IMR-90 (cell line): ENCODE data around the gene MZB1. TPM values are rescaled to one million over a fixed set of nuclear protein-coding genes. Genes with fewer than 3 reads are reported as not detected.

Experiments
- ATAC-seq: fragments of 200-7000 bp; cut with Tn5 transposase; 2 replicates; pipeline ENCODE4 v1.9.1; 2020; ENCODE audit warnings: low read depth, mild to moderate bottlenecking, moderate library complexity
- BruUV-seq: library from RNA; stranded (reverse); fragments of 400-500 nt; replicated peaks from 2 replicates; lab custom pipeline; 2021; lab: Mats Ljungman, UMichigan
- CTCF ChIA-PET: fragments of 300-600 bp; formaldehyde crosslinking; extraction: SDS; loops from one replicate; lab custom pipeline; 2021; ENCODE audit warnings: antibody characterized with exemption; lab: Yijun Ruan, JAX
- POLR2A ChIA-PET: fragments of 300-600 bp; sonication (Branson Sonifier 250); formaldehyde crosslinking; loops from one replicate; lab custom pipeline; 2022; ENCODE audit warnings: antibody characterized with exemption; ENCODE audit not compliant: unreplicated experiment; lab: Charles Lee
- DNase-seq: peaks from one replicate; pipeline ENCODE4 v3.0.0; 2013
- H2AFZ ChIP-seq: replicated peaks from 2 replicates; pipeline ENCODE3; 2013; ENCODE audit warnings: low read length, mild to moderate bottlenecking; ENCODE audit not compliant: poor library complexity
- H2AK5ac ChIP-seq: 2 replicates; pipeline ENCODE4 v1.6.1; 2013; ENCODE audit warnings: low read depth, low read length, inconsistent platforms
- H2AK9ac ChIP-seq: replicated peaks from 2 replicates; pipeline ENCODE3; 2013; ENCODE audit warnings: mild to moderate bottlenecking, low read depth, low read length, moderate library complexity; ENCODE audit not compliant: poor library complexity
- H2BK120ac ChIP-seq: 2 replicates; pipeline ENCODE4 v1.6.1; 2013; ENCODE audit warnings: low read depth, low read length, inconsistent platforms
- H2BK15ac ChIP-seq: 3 replicates; pipeline ENCODE4 v1.6.1; 2013; ENCODE audit warnings: low read depth, low read length, inconsistent platforms
- H2BK20ac ChIP-seq: 2 replicates; pipeline ENCODE4 v1.6.1; 2013; ENCODE audit warnings: low read depth, mild to moderate bottlenecking, inconsistent platforms, low read length, moderate library complexity
- H2BK5ac ChIP-seq: 2 replicates; pipeline ENCODE4 v1.6.1; 2013; ENCODE audit warnings: mild to moderate bottlenecking, low read depth, low read length, inconsistent platforms; ENCODE audit not compliant: poor library complexity, severe bottlenecking
- H3K14ac ChIP-seq: replicated peaks from 2 replicates; pipeline ENCODE4 v1.6.1; 2013; ENCODE audit warnings: low read depth, low read length, inconsistent platforms
- H3K18ac ChIP-seq: 2 replicates; pipeline ENCODE4 v1.6.1; 2013; ENCODE audit warnings: low read depth, low read length, control low read depth
- H3K23ac ChIP-seq: 2 replicates; pipeline ENCODE4 v1.6.1; 2013; ENCODE audit warnings: low read depth, low read length, inconsistent platforms
- H3K27ac ChIP-seq: 2 replicates; pipeline ENCODE4 v1.5.1; 2013; ENCODE audit warnings: mild to moderate bottlenecking, control low read depth, low read length; ENCODE audit not compliant: insufficient read depth
- H3K27me3 ChIP-seq: 2 replicates; pipeline ENCODE4 v1.6.1; 2013; ENCODE audit warnings: low read length; ENCODE audit not compliant: control insufficient read depth, insufficient read depth
- H3K36me3 ChIP-seq: 2 replicates; pipeline ENCODE4 v1.6.1; 2013; ENCODE audit warnings: low read length, mixed read lengths; ENCODE audit not compliant: control insufficient read depth, insufficient read depth
- H3K4ac ChIP-seq: 2 replicates; pipeline ENCODE4 v1.6.1; 2013; ENCODE audit warnings: low read depth, low read length, inconsistent platforms
- H3K4me1 ChIP-seq: 2 replicates; pipeline ENCODE4 v1.6.1; 2013; ENCODE audit warnings: low read length, mixed read lengths; ENCODE audit not compliant: control insufficient read depth, insufficient read depth
- H3K4me2 ChIP-seq: 2 replicates; pipeline ENCODE4 v1.6.1; 2013; ENCODE audit warnings: low read depth, mild to moderate bottlenecking, control low read depth, low read length, moderate library complexity
- H3K4me3 ChIP-seq: 2 replicates; pipeline ENCODE4 v1.5.1; 2013; ENCODE audit warnings: low read depth, mild to moderate bottlenecking, control low read depth, low read length, moderate library complexity; ENCODE audit not compliant: insufficient read depth
- H3K56ac ChIP-seq: 2 replicates; pipeline ENCODE4 v1.6.1; 2013; ENCODE audit warnings: low read length, inconsistent platforms; ENCODE audit not compliant: insufficient read depth; ENCODE audit errors: extremely low read depth
- H3K79me1 ChIP-seq, 2 experiments: 2 replicates each; pipeline ENCODE4 v1.6.1; 2013; ENCODE audit warnings: low read length in 2 of 2, inconsistent platforms in 1 of 2, low read depth in 1 of 2
- H3K9ac ChIP-seq: 2 replicates; pipeline ENCODE4 v1.6.1; 2013; ENCODE audit warnings: low read depth, low read length, control low read depth
- H3K9me1 ChIP-seq: 2 replicates; pipeline ENCODE4 v1.6.1; 2013; ENCODE audit warnings: low read length, inconsistent platforms; ENCODE audit not compliant: insufficient read depth
- H3K9me3 ChIP-seq: 2 replicates; pipeline ENCODE4 v1.6.1; 2013; ENCODE audit warnings: low read length; ENCODE audit not compliant: control insufficient read depth, insufficient read depth
- H4K20me1 ChIP-seq: 2 replicates; pipeline ENCODE4 v1.6.1; 2013; ENCODE audit warnings: low read length, inconsistent platforms; ENCODE audit not compliant: insufficient read depth
- H4K5ac ChIP-seq: 2 replicates; pipeline ENCODE4 v1.6.1; 2013; ENCODE audit warnings: mild to moderate bottlenecking, low read depth, low read length, control low read depth
- H4K8ac ChIP-seq, 2 experiments: 2 replicates each; pipeline ENCODE4 v1.6.1; 2013; ENCODE audit warnings: low read depth in 2 of 2, low read length in 2 of 2, control low read depth in 1 of 2, inconsistent platforms in 1 of 2
- H4K91ac ChIP-seq: 2 replicates; pipeline ENCODE4 v1.6.1; 2013; ENCODE audit warnings: low read depth, low read length, inconsistent platforms; ENCODE audit not compliant: insufficient read depth
- BHLHE40 ChIP-seq: fragments of 150-350 bp; IDR thresholded peaks from 2 replicates; pipeline ENCODE4 v1.6.1; 2016; ENCODE audit warnings: mild to moderate bottlenecking, low read depth, low read length
- CEBPB ChIP-seq: IDR thresholded peaks from 2 replicates; pipeline ENCODE4 v1.6.1; 2012; ENCODE audit warnings: low read depth, low read length, improper control_type of control experiment
- CHD1 ChIP-seq: IDR thresholded peaks from 2 replicates; pipeline ENCODE4 v1.6.1; 2012; ENCODE audit warnings: low read depth, low read length, improper control_type of control experiment
- CTCF ChIP-seq: conservative IDR thresholded peaks from 2 replicates; pipeline ENCODE4 v1.5.1; 2012; ENCODE audit warnings: mild to moderate bottlenecking, low read depth, low read length, improper control_type of control experiment
- ELK1 ChIP-seq: fragments of 150-350 bp; IDR thresholded peaks from 2 replicates; pipeline ENCODE4 v1.6.1; 2016; ENCODE audit warnings: low read depth, mild to moderate bottlenecking, low read length, moderate library complexity, borderline replicate concordance
- FOS ChIP-seq: fragments of 150-350 bp; IDR thresholded peaks from 2 replicates; pipeline ENCODE4 v1.6.1; 2016; ENCODE audit warnings: low read depth, low read length
- MAFK ChIP-seq: IDR thresholded peaks from 2 replicates; pipeline ENCODE4 v1.6.1; 2012; ENCODE audit warnings: low read depth, low read length, improper control_type of control experiment
- MAZ ChIP-seq: IDR thresholded peaks from 2 replicates; pipeline ENCODE4 v1.6.1; 2012; ENCODE audit warnings: low read depth, mild to moderate bottlenecking, low read length, improper control_type of control experiment, moderate library complexity, borderline replicate concordance
- MXI1 ChIP-seq: IDR thresholded peaks from 2 replicates; pipeline ENCODE4 v1.6.1; 2012; ENCODE audit warnings: low read depth, mild to moderate bottlenecking, low read length, moderate library complexity, borderline replicate concordance
- NFE2L2 ChIP-seq: fragments of 150-350 bp; IDR thresholded peaks from 2 replicates; pipeline ENCODE4 v1.6.1; 2016; ENCODE audit warnings: low read depth, mild to moderate bottlenecking, low read length
- POLR2A ChIP-seq: IDR thresholded peaks from 2 replicates; pipeline ENCODE4 v1.6.1; 2012; ENCODE audit warnings: mild to moderate bottlenecking, low read depth, low read length
- RAD21 ChIP-seq: IDR thresholded peaks from 2 replicates; pipeline ENCODE4 v1.6.1; 2012; ENCODE audit warnings: low read length, improper control_type of control experiment
- RCOR1 ChIP-seq: IDR thresholded peaks from 2 replicates; pipeline ENCODE4 v1.6.1; 2012; ENCODE audit warnings: mild to moderate bottlenecking, low read length, improper control_type of control experiment; ENCODE audit not compliant: insufficient replicate concordance
- RFX5 ChIP-seq: IDR thresholded peaks from 2 replicates; pipeline ENCODE4 v1.8.0; 2012; ENCODE audit warnings: low read depth, mild to moderate bottlenecking, low read length, moderate library complexity
- SMC3 ChIP-seq: fragments of 150-350 bp; IDR thresholded peaks from 2 replicates; pipeline ENCODE4 v1.6.1; 2016; ENCODE audit warnings: low read depth, mild to moderate bottlenecking, antibody characterized with exemption, low read length, moderate library complexity
- USF2 ChIP-seq: fragments of 150-350 bp; IDR thresholded peaks from 2 replicates; pipeline ENCODE4 v1.6.1; 2017; ENCODE audit warnings: mild to moderate bottlenecking, antibody characterized with exemption, low read length, low read depth
- WGBS, 2 experiments: methylation state at CpG; one replicate each; pipeline versions ENCODE4 v1.1.5 to v1.1.7; 2013; ENCODE audit warnings: missing lambda C conversion rate in 2 of 2; ENCODE audit not compliant: insufficient read length in 1 of 2; ENCODE audit errors: extremely low coverage in 2 of 2; 5-methylcytosine and 5-hydroxymethylcytosine counted together
- dilution Hi-C: fragments of 300-500 bp; cut with HindIII; formaldehyde crosslinking; loops from one replicate; pipeline ENCODE4 v1.14.3; 2018; ENCODE audit warnings: low sequenced_read_pairs; ENCODE audit not compliant: unreplicated experiment
- in situ Hi-C: fragments of 300-500 bp; cut with MboI; formaldehyde crosslinking; loops from 3 replicates; pipeline ENCODE4 v1.14.3; 2019; ENCODE audit warnings: low sequenced_read_pairs, inconsistent platforms, mixed read lengths
- intact Hi-C: fragments of 100-400 bp; cut with micrococcal nuclease; formaldehyde crosslinking; loops from 2 replicates; pipeline ENCODE4 v1.10.0; 2022
- polyA plus RNA-seq, 3 experiments: library from polyadenylated mRNA; depleted of rRNA; stranded (reverse); fragments of >200 nt; gene quantifications; 2 replicates each; pipeline ENCODE4 v1.2.3, GENCODE V29; 2012; ENCODE audit warnings: low replicate concordance in 1 of 3
- total RNA-seq: library from RNA; depleted of rRNA; stranded (reverse); fragments of >200 nt; gene quantifications from 2 replicates; pipeline ENCODE4 v1.2.3, GENCODE V29; 2012

Gene MZB1
- total and polyA plus RNA-seq, 2 of the 4 experiments (the other 2 are of a cell fraction), result not detected

- Histone ChIP-seq H3K79me1 (no peaks in the 10 kb centered on the region), H3K27me3 (peaks cover 28% of the 10 kb centered on the region), H3K14ac (no peak overlapping the region), H2BK20ac (no peak overlapping the region), H3K9me3 (peaks cover 16% of the 10 kb centered on the region; the same call in 1 of the 2 replicates), H2BK15ac (no peak overlapping the region), H3K36me3 (no peaks in the 10 kb centered on the region), H3K4me2 (no peak overlapping the region), H3K4ac (no peak overlapping the region), H3K18ac (no peak overlapping the region), H3K56ac (no peak overlapping the region), H2AFZ (peak overlapping the region; percentile 86), H4K20me1 (no peaks in the 10 kb centered on the region), H3K4me3 (no peak overlapping the region), H2BK5ac (no peak overlapping the region), H3K9ac (no peak overlapping the region), H3K9me1 (no peaks in the 10 kb centered on the region), H2BK120ac (no peak overlapping the region), H3K4me1 (peaks cover 3% of the 10 kb centered on the region; the same call in 1 of the 2 replicates), H3K27ac (no peak overlapping the region), H4K5ac (no peak overlapping the region), H3K23ac (no peak overlapping the region), H4K91ac (no peak overlapping the region), H2AK9ac (peak overlapping the region; percentile 57), H2AK5ac (no peak overlapping the region), H4K8ac (no peak overlapping the region)
- TF ChIP-seq FOS, result no peak
- TF ChIP-seq NFE2L2, result no peak
- TF ChIP-seq CTCF, result no peak
- no peak for TF ChIP-seq RFX5
- TF ChIP-seq CHD1, result no peak
- no peak for TF ChIP-seq BHLHE40
- TF ChIP-seq CEBPB, result no peak
- no peak for TF ChIP-seq POLR2A
- no peak for TF ChIP-seq MXI1
- TF ChIP-seq MAFK, result no peak
- no peak for TF ChIP-seq RAD21
- no peak for TF ChIP-seq ELK1
- no peak for TF ChIP-seq RCOR1
- no peak for TF ChIP-seq MAZ
- TF ChIP-seq USF2, result no peak
- no peak for TF ChIP-seq SMC3
- intact Hi-C loops, result no loop called here
- no TSS peak for BruUV-seq
- POLR2A ChIA-PET, result no interaction called here
- ATAC-seq, result no peak
- dilution Hi-C loops, result no loop called here
- no peak for DNase-seq
- CTCF ChIA-PET, result interaction anchor here (1.3 kb wide), 1 partner anchor 121 kb away, joined by 3 read pairs; no protein-coding TSS in a partner anchor
- WGBS, 2 experiments, result 20% methylated on average over 28 of the region's 49 CpGs; no CpG with 5 or more reads in 1 of the 2 experiments
- in situ Hi-C loops, result no loop called here
These were observed 3.9 kb upstream of the MZB1 start for GRCh38 chr5:139393497-139394122.
